Right hindlimb (tissue), 1 donor: ENCODE results near the gene PKNOX2.

Source experiments
- DNase-seq: peaks from one replicate; pipeline ENCODE4 v3.0.0-alpha.2; 2018

The PKNOX2 gene

DNA sequence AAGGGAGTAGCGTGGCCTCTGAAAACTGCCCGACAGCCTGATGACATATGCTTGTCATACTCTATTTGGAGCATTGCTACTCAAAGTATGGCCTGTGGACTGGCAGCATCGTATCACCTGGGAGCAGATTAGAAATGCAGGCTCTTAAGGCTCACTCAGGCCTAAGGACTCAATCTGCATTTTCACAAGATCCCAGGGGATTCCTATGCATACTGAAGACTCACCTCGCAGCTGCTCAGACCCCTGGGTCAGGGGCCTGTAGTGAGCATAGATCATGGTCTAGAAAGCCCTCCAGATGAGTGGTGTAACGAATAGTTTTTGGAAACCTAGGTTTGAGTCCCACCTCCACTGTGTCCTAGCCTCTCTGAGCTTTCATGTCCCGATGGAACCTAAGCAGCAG, 205.3 kb downstream of the PKNOX2 start:
- no peak for DNase-seq

GRCh38 chr11:125370561-125371389, 206.2 kb downstream of the PKNOX2 start:
- no peak for DNase-seq

GRCh38 chr11:125371431-125371935, 206.9 kb downstream of the PKNOX2 start:
- DNase-seq, result no peak

DNA sequence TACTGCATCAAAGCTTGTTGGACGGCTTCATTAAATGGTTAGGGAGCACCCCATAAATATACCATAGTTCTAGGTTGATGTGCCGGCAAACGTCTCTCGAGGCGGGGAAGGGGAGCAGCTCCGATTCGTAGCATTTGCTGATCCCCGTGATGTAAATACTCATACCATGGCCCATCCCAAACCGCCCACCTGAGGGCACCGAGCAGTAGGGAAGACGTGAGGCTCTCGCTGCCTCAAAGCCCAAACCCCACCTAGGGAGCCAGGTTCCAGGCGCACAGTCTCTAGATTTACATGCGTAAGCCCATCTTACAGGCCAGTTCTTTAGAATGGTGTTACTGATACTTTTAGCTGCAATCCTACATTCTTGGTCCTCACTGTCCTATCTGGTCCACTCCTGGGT, 207.5 kb downstream of the PKNOX2 start:
- no peak for DNase-seq

GRCh38 chr11:125372911-125373310, 208.4 kb downstream of the PKNOX2 start:
- DNase-seq, result no peak

- no peak for DNase-seq
Observed at GRCh38 chr11:125373426-125374391, 209.2 kb downstream of the PKNOX2 start.

- DNase-seq, result no peak
Observed at GRCh38 chr11:125374398-125374797, 209.8 kb downstream of the PKNOX2 start.

DNA sequence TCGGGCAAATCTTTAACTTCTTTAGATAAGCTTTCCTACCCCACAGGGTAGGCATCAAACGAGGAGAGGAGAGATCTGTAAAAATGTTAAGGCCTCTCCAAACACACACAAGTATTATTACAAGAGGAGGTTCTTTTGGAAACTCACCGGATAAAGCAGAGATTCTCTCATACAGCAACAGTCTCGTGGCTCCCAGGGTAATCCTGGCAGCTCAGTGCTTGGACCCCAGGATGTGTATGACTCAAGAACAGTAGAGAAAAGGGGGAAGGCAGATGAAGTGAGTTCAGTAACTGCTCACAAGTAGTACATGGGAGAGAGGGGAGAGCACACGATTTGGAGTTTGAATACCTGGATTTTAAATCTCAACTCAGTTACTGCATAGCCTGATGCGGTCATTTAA, 210.6 kb downstream of the PKNOX2 start:
- no peak for DNase-seq

GRCh38 chr11:125376117-125376516, 211.6 kb downstream of the PKNOX2 start:
- peak; percentile 94 for DNase-seq

- no peak for DNase-seq
Observed at GRCh38 chr11:125376856-125377255, 212.3 kb downstream of the PKNOX2 start.

DNA sequence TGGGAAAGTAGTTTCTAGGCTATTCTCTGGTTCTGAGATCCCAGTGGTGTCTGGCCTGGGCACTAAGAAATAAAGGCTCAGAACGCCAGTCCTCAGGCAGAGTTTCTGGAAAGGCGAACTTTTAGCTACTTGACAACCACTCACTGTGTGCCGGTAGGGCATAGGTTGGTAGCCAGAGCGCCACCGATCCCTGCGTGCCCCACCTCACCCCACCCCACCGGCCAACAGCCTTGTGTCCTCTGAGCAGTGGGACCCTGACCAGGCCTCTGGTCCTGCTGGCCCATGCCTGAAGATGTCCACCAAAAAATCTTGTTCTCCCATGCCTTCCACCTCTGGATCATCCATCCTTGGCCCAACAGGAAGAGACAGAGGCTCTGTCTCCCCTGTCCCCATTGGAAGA, 213.5 kb downstream of the PKNOX2 start:
- no peak for DNase-seq

DNA sequence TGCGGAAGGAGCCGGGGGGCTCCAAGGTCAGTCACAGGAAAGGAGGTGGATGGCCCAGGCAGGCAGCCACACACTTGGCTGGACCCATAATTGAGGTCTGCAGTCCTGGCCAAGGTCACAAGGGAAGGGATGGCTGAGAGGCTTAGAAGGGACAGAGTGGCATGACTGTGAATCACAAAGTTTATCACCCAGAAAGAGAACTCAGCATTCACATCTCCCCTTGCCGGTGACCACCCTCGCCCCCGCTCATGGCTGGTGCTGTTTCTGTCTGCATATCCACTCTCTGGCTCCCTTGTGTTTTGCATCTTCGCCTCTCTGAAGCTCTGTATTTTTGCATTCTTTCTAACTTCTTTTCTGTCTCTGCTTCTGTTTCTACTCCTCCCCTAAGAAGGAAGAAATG, 214.0 kb downstream of the PKNOX2 start:
- DNase-seq, result no peak

DNA sequence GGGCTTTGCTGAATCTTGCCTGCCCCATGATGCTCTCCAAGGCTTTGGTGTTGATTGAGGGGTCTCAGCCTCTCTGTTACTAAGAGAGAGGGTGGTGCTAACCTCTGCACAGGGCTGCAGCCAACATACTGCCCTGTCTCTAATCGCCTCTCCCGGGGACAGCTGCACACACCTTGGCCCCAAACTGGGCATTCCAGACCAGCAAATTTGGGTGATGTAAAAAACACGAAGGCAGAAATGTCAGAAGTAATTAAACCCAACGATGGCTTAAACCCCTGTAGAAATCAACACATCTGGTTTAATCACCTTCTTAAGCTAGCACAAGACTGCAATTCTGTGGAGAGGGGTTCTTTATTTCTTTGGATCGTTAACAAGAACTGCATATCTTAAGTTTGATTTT, 215.0 kb downstream of the PKNOX2 start:
- DNase-seq, result no peak

DNA sequence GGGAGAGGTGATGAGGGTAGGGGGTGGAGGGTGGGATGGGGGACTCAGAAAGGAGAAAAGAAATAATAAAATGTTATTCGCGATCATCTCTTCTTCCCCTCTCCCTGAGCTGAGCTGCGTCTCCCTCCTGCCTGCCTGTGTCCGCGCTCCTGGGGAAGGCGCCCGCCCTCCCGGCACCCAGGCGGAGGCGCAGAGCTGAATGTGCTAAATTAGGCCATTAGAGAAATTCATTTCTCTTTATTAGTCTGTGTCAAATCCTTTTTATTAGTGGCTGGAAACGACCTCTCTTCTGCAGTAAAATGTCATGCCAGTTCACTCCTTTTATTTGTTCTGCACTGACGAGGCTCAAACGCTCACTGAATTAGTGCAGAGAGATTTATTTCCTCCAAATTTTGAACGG, 215.4 kb downstream of the PKNOX2 start:
- DNase-seq, result no peak

DNA sequence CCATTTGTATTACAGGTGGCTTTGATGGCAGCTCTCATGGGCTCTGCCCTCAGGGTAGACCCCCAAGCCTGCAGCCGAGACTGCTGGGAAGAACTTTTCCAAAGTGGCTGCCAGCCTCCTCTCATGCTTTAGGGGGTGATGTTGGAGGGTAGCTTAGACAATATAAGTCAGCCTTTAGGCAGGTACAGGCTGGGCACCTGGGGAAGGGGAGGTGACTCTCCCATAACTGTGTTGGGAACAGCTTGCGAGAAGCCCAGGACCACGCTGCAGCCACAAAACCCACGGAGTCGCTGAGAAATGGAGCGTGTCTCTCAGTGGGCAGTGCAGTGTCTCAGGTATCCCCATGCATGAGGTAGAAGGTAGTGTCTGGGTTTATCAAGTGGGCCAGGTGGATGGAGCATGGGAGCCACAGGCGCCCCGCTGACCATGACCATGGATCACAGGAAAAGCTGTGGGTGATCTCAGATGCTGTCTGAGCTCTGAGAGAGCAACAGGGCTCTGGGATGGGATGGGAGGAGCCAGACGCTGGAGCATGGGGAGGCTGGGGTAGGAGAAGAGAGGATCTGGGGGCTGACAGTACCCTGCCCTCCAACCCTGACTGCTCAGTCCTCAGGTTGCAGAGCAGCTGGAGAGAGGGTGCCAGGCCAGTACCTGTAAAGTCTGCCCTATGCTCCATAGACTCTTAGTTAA, 216.3 kb downstream of the PKNOX2 start:
- DNase-seq, result no peak

DNA sequence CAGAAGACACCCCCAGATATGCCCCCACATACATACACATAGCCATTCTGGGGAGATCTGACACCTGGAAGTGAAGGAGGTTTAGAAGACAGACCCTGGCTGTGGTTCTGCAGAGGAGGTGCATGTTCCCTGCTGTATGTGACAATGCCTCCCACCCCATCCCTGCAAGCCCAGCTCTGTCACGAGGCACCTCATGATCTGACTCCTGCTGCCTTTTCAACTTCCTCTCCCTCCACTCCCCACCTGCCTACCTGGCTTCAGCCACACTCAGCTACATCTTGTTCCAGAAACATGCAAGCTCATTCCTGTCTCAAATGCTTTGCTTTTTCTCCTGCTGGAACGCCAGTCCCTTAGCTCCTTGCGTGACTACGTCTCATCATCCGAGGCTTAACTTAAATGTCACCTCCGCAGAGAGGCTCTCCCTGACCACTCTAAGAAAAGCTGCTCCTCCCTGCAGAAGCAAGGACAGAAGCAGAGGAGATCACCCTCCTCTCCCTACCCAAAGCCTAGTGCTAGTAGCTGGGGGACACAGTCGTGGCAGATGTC, 217.0 kb downstream of the PKNOX2 start:
- DNase-seq, result no peak

DNA sequence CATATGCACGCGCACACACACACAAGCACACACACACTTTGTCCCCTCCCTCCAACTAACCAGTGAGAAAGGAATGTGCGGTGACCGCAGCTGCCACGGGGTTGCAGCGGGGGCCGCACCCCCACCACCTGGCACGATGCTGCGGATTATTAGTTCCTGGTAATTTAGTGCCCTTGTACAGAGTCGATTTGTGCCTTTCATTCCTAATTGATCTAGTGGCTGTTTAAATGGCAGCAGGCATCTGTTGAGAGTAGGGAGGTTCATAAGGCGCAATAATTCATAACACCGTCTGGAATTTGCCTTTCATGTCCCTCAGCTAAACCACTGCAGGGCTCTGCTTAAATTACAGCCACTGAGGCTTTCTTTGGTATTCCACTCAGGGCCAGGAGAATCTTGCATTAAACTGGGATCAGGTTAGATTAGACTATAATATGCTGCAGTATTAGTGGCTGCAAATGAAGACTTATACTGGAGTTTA, 217.8 kb downstream of the PKNOX2 start:
- no peak for DNase-seq

GRCh38 chr11:125382822-125383221, 218.3 kb downstream of the PKNOX2 start:
- DNase-seq, result no peak

DNA sequence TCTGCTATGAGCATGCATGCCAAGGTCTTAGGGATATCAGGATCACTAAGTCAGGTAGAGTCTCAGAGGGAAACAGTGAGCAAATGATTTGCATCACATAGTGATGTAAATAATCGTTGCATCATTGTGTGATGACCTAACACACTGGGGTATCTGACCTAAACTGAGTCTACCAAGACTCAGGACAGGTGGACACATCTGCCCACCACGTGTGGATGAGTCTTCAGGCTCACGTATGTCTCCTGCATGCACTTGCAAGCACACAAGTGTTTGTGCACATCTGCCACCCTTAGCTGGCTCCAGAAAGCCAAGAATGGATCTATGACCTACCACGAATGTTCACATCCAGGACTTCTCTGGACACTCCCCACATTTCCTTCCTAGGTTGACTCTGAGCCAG, 220.3 kb downstream of the PKNOX2 start:
- no peak for DNase-seq

GRCh38 chr11:125387901-125388300, 223.3 kb downstream of the PKNOX2 start:
- DNase-seq, result no peak

DNA sequence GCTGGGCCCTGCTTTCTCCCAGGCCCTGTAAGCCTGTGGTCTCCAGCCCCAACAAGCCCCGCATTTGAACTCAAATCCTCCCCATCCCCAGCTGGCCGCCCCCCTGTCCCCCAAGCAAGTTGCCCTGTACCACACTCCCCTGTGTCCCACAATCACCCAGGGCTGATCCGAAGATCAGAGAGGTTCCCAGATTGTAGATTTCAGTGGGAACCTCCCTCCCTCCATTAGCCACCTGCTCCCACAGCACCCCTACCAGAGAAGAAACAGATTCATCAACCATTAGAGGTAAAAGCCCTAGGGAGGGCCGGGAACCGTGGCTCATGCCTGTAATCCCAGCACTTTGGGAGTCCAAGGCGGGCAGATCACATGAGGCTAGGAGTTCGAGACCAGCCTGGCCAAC, 224.1 kb downstream of the PKNOX2 start:
- DNase-seq, result no peak

- no peak for DNase-seq
Observed at GRCh38 chr11:125389339-125390166, 225.0 kb downstream of the PKNOX2 start.
